Cardiac muscle cell (in vitro differentiated cells and primary cell): ENCODE data around the gene PPOX. TPM values are rescaled to one million over a fixed set of nuclear protein-coding genes. Genes with fewer than 3 reads are reported as not detected.

Source experiments
- DNase-seq, 2 donors: peaks; one replicate each; pipeline versions ENCODE4 v3.0.0 to v3.0.0-alpha.2; 2010 to 2017; ENCODE audit warnings: low read depth in 1 of 2, low spot score in 1 of 2
- H3K27ac ChIP-seq: fragments of 200-600 bp; sonication (generic); 2 replicates; pipeline ENCODE4 v1.5.1; 2016
- H3K27me3 ChIP-seq: fragments of 200-600 bp; sonication (generic); 2 replicates; pipeline ENCODE4 v1.6.0; 2016; ENCODE audit warnings: control low read depth
- H3K36me3 ChIP-seq: fragments of 200-600 bp; sonication (generic); 2 replicates; pipeline ENCODE4 v1.5.1; 2016; ENCODE audit warnings: control low read depth
- H3K4me1 ChIP-seq: fragments of 200-600 bp; sonication (generic); 2 replicates; pipeline ENCODE4 v1.8.1; 2017; ENCODE audit warnings: low read depth, mild to moderate bottlenecking, mixed run types
- H3K4me3 ChIP-seq: fragments of 200-600 bp; sonication (generic); 2 replicates; pipeline ENCODE4 v1.5.1; 2016; ENCODE audit warnings: mild to moderate bottlenecking
- H3K9me3 ChIP-seq: fragments of 200-600 bp; sonication (generic); 2 replicates; pipeline ENCODE4 v1.5.1; 2017; ENCODE audit warnings: low read depth, mild to moderate bottlenecking, control low read depth
- CTCF ChIP-seq: IDR thresholded peaks from 2 replicates; pipeline ENCODE4 v1.5.1; 2012; ENCODE audit warnings: low read depth, mild to moderate bottlenecking, low read length
- polyA plus RNA-seq: library from polyadenylated mRNA; unstranded; fragments of >200 nt; fragmentation: Nextera tagmentation; extraction: Ambion mirVana; gene quantifications from 2 replicates; pipeline ENCODE4 v1.2.1, GENCODE V29; 2016
- total RNA-seq: library from RNA; depleted of rRNA; stranded (reverse); fragments of >200 nt; gene quantifications from 2 replicates; pipeline ENCODE4 v1.2.3, GENCODE V29; 2016

PPOX gene
- total and polyA plus RNA-seq, 2 experiments from 2014 or later: 53.8 to 67.1 TPM

GRCh38 chr1:161139766-161140165 lies 26.5 kb upstream of the PPOX start:
- DNase-seq: peak; percentile 67 to 69
- no peaks in the 10 kb centered on the region for H3K9me3 ChIP-seq
- no peaks in the 10 kb centered on the region for H3K36me3 ChIP-seq
- H3K27me3 ChIP-seq: no peaks in the 10 kb centered on the region
- H3K4me1 ChIP-seq: peaks cover 17% of the 10 kb centered on the region
- TF ChIP-seq CTCF: peak; percentile 55
- no peak overlapping the region for H3K27ac ChIP-seq
- H3K4me3 ChIP-seq: no peak overlapping the region

GRCh38 chr1:161140755-161141400 lies 25.3 kb upstream of the PPOX start:
- Histone ChIP-seq H3K4me1 (peaks cover 17% of the 10 kb centered on the region), H3K4me3 (no peak overlapping the region), H3K36me3 (no peaks in the 10 kb centered on the region), H3K27me3 (no peaks in the 10 kb centered on the region), H3K9me3 (no peaks in the 10 kb centered on the region), H3K27ac (no peak overlapping the region)
- no peak for TF ChIP-seq CTCF
- no peak for DNase-seq

- no peak for TF ChIP-seq CTCF
- no peak overlapping the region for H3K27ac ChIP-seq
- DNase-seq: no peak
- no peaks in the 10 kb centered on the region for H3K27me3 ChIP-seq
- no peaks in the 10 kb centered on the region for H3K4me1 ChIP-seq
- H3K36me3 ChIP-seq: no peaks in the 10 kb centered on the region
- no peaks in the 10 kb centered on the region for H3K9me3 ChIP-seq
- H3K4me3 ChIP-seq: no peak overlapping the region
Observed at GRCh38 chr1:161145832-161146231, 20.4 kb upstream of the PPOX start.

GRCh38 chr1:161153176-161153575 lies 13.1 kb upstream of the PPOX start:
- H3K27me3 ChIP-seq: no peaks in the 10 kb centered on the region
- no peaks in the 10 kb centered on the region for H3K9me3 ChIP-seq
- peaks cover 6% of the 10 kb centered on the region for H3K36me3 ChIP-seq
- peak overlapping the region; percentile 53 for H3K4me3 ChIP-seq
- H3K27ac ChIP-seq: peak overlapping the region; percentile 91
- DNase-seq: no peak
- H3K4me1 ChIP-seq: no peaks in the 10 kb centered on the region
- no peak for TF ChIP-seq CTCF

- H3K36me3 ChIP-seq: peaks cover 6% of the 10 kb centered on the region
- H3K27me3 ChIP-seq: no peaks in the 10 kb centered on the region
- peak within 1 kb of the TSS; percentile 53 for H3K4me3 ChIP-seq
- peaks cover 3% of the 10 kb centered on the region for H3K4me1 ChIP-seq
- H3K9me3 ChIP-seq: no peaks in the 10 kb centered on the region
- DNase-seq: peak; percentile 85 to 94
- H3K27ac ChIP-seq: peak within 1 kb of the TSS; percentile 91
- no peak for TF ChIP-seq CTCF
Observed at GRCh38 chr1:161153682-161154337, 12.4 kb upstream of the PPOX start, which contains the start of gene UFC1. TSS of gene UFC1 (plus strand) at chr1:161153978. CDS start at chr1:161153998, 20 bp downstream.
